CMK (cell line): ENCODE measurements around the gene TNFRSF8.

Experiments used
- DNase-seq: peaks from one replicate; pipeline ENCODE4 v3.0.0-alpha.2; 2010; ENCODE audit warnings: low read depth

The TNFRSF8 gene

GRCh38 chr1:12142891-12143630, 80.0 kb downstream of the TNFRSF8 start:
- DNase-seq: no peak

GRCh38 chr1:12143631-12144155, 80.6 kb downstream of the TNFRSF8 start:
- DNase-seq: no peak

GRCh38 chr1:12144236-12144635, 81.1 kb downstream of the TNFRSF8 start:
- no peak for DNase-seq

GRCh38 chr1:12144969-12145368, 81.9 kb downstream of the TNFRSF8 start:
- no peak for DNase-seq

- no peak for DNase-seq
Observed at GRCh38 chr1:12145616-12146342, 82.7 kb downstream of the TNFRSF8 start.

- DNase-seq: no peak
Observed at GRCh38 chr1:12146343-12147112, 83.4 kb downstream of the TNFRSF8 start.

GRCh38 chr1:12147201-12147701, 84.1 kb downstream of the TNFRSF8 start:
- DNase-seq: no peak

- no peak for DNase-seq
Observed at GRCh38 chr1:12148160-12148957, 85.3 kb downstream of the TNFRSF8 start.

GRCh38 chr1:12148958-12149790, 86.1 kb downstream of the TNFRSF8 start:
- no peak for DNase-seq

GRCh38 chr1:12149791-12150175, 86.7 kb downstream of the TNFRSF8 start:
- no peak for DNase-seq

GRCh38 chr1:12150456-12151200, 87.5 kb downstream of the TNFRSF8 start:
- no peak for DNase-seq

GRCh38 chr1:12151465-12151864, 88.4 kb downstream of the TNFRSF8 start:
- DNase-seq: no peak

- DNase-seq: no peak
Observed at GRCh38 chr1:12152113-12152891, 89.2 kb downstream of the TNFRSF8 start.

- DNase-seq: no peak
Observed at GRCh38 chr1:12153181-12153785, 90.2 kb downstream of the TNFRSF8 start.

- no peak for DNase-seq
Observed at GRCh38 chr1:12155328-12155727, 92.2 kb downstream of the TNFRSF8 start.

- no peak for DNase-seq
Observed at GRCh38 chr1:12157366-12158231, 94.5 kb downstream of the TNFRSF8 start.

- no peak for DNase-seq
Observed at GRCh38 chr1:12158357-12159092, 95.4 kb downstream of the TNFRSF8 start.
